PC-3 (cell line): ENCODE data around the gene GPR89A. TPM values are rescaled to one million over a fixed set of nuclear protein-coding genes. Genes with fewer than 3 reads are reported as not detected.
A peak's percentile ranks its signal among the peaks of the same experiment; 100 is the strongest.
"Not testable (repeated sequence)": the region's sequence is repeated elsewhere in the genome, so short reads cannot be mapped to it uniquely, and the experiment has no call there.

Experiments used
- ATAC-seq: fragments of 200-7000 bp; cut with Tn5 transposase; 2 replicates; pipeline ENCODE4 v1.9.1; 2020; ENCODE audit warnings: mild to moderate bottlenecking, moderate library complexity
- BruUV-seq: library from RNA; stranded (reverse); fragments of 400-500 nt; replicated peaks from 2 replicates; lab custom pipeline; 2021; lab: Mats Ljungman, UMichigan
- CTCF ChIA-PET: fragments of 300-600 bp; sonication (Branson Sonifier 250); formaldehyde crosslinking; loops from one replicate; lab custom pipeline; 2022; ENCODE audit warnings: antibody characterized with exemption; lab: Charles Lee
- POLR2A ChIA-PET: fragments of 300-600 bp; sonication (Branson Sonifier 250); formaldehyde crosslinking; loops from one replicate; lab custom pipeline; 2022; ENCODE audit warnings: antibody characterized with exemption; ENCODE audit not compliant: unreplicated experiment; lab: Charles Lee
- DNase-seq: peaks from one replicate; pipeline ENCODE4 v3.0.0-alpha.2; 2015
- H2AFZ ChIP-seq: fragments of 300-600 bp; sonication (generic); 2 replicates; pipeline ENCODE4 v1.6.0; 2016; ENCODE audit warnings: antibody characterized with exemption, low read length
- H3F3A ChIP-seq: fragments of 300-600 bp; sonication (generic); one replicate; pipeline ENCODE4 v1.6.0; 2017; ENCODE audit warnings: antibody characterized with exemption, low read length, control low read depth, mild to moderate bottlenecking; ENCODE audit not compliant: unreplicated experiment
- H3K27ac ChIP-seq: fragments of 300-600 bp; sonication (generic); 2 replicates; pipeline ENCODE4 v1.5.1; 2016; ENCODE audit warnings: mild to moderate bottlenecking, low read length
- H3K27me3 ChIP-seq: fragments of 300-600 bp; sonication (generic); 2 replicates; pipeline ENCODE4 v1.6.1; 2016; ENCODE audit warnings: low read length, mixed read lengths
- H3K36me3 ChIP-seq: fragments of 300-600 bp; sonication (generic); 2 replicates; pipeline ENCODE4 v1.6.1; 2016; ENCODE audit warnings: low read depth, mixed run types, low read length, mixed read lengths
- H3K4me1 ChIP-seq: fragments of 300-600 bp; sonication (generic); 2 replicates; pipeline ENCODE4 v1.5.1; 2016; ENCODE audit warnings: low read length; ENCODE audit not compliant: insufficient read depth
- H3K4me2 ChIP-seq: fragments of 300-600 bp; sonication (generic); 2 replicates; pipeline ENCODE4 v1.6.0; 2016; ENCODE audit warnings: low read length
- H3K4me3 ChIP-seq: fragments of 300-600 bp; sonication (generic); 2 replicates; pipeline ENCODE4 v1.5.1; 2016; ENCODE audit warnings: mild to moderate bottlenecking, low read length, mixed read lengths
- H3K79me2 ChIP-seq: fragments of 300-600 bp; sonication (generic); 2 replicates; pipeline ENCODE4 v1.6.1; 2017; ENCODE audit warnings: low read length, mixed read lengths
- H3K9ac ChIP-seq: fragments of 300-600 bp; sonication (generic); 2 replicates; pipeline ENCODE4 v1.6.0; 2016; ENCODE audit warnings: mild to moderate bottlenecking, low read length
- H3K9me2 ChIP-seq: fragments of 300-600 bp; sonication (generic); replicated peaks from 2 replicates; pipeline ENCODE4 v1.6.1; 2016; ENCODE audit warnings: mixed run types, low read length, mixed read lengths
- H3K9me3 ChIP-seq: fragments of 300-600 bp; sonication (generic); 2 replicates; pipeline ENCODE4 v1.6.1; 2016; ENCODE audit warnings: low read length, mixed read lengths
- H4K20me1 ChIP-seq: fragments of 300-600 bp; sonication (generic); 2 replicates; pipeline ENCODE4 v1.6.1; 2016; ENCODE audit warnings: low read length, mixed read lengths
- CTCF ChIP-seq: fragments of 300-600 bp; sonication (generic); conservative IDR thresholded peaks from 2 replicates; pipeline ENCODE4 v1.5.1; 2017; ENCODE audit warnings: antibody characterized with exemption, low read depth, mild to moderate bottlenecking, low read length
- EZH2 ChIP-seq: fragments of 300-600 bp; sonication (generic); IDR thresholded peaks from one replicate; pipeline ENCODE4 v1.6.1; 2017; ENCODE audit warnings: antibody characterized with exemption, mild to moderate bottlenecking, low read length; ENCODE audit not compliant: unreplicated experiment
- EZH2phosphoT487 ChIP-seq: fragments of 300-600 bp; sonication (generic); IDR thresholded peaks from 2 replicates; pipeline ENCODE4 v1.6.1; 2018; ENCODE audit warnings: mild to moderate bottlenecking, antibody characterized with exemption, low read length, borderline replicate concordance
- intact Hi-C: fragments of 100-400 bp; cut with micrococcal nuclease; formaldehyde crosslinking; loops from 2 replicates; pipeline ENCODE4 v1.9.0; 2023
- total RNA-seq: library from RNA; depleted of rRNA; stranded (reverse); fragments of >200 nt; gene quantifications from 2 replicates; pipeline ENCODE4 v1.2.3, GENCODE V29; 2014

GPR89A gene
- total RNA-seq, 1 experiment from 2014 or later, result 47.9 TPM

DNA sequence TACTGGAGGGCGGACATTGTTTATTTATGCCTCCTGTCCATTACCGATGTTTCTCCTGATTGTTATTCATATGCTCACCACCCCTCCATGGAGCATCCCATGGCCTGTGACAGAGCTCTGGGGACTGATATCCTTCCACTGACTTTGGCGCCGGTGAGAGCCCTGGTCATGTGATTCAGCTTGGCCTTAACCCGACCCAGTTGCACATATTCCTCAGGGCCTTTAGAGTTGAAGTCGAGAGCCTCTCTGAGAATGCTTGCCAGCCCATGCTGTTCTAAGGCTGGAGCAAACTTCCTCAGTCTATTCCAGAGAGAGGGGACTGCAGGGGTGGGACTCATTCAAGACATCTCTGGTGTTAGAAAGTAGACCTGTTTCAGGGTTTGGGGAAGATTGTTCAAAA, 11.6 kb upstream of the GPR89A start:
- H3K4me3 ChIP-seq, BruUV-seq, ATAC-seq, H4K20me1 ChIP-seq, H3K4me1 ChIP-seq, intact Hi-C loops, H3K9me2 ChIP-seq, H3K79me2 ChIP-seq, H3K4me2 ChIP-seq, H2AFZ ChIP-seq, POLR2A ChIA-PET, CTCF ChIA-PET, DNase-seq, H3F3A ChIP-seq, H3K9me3 ChIP-seq, H3K27ac ChIP-seq, H3K9ac ChIP-seq, H3K36me3 ChIP-seq, H3K27me3 ChIP-seq: not testable (repeated sequence)

DNA sequence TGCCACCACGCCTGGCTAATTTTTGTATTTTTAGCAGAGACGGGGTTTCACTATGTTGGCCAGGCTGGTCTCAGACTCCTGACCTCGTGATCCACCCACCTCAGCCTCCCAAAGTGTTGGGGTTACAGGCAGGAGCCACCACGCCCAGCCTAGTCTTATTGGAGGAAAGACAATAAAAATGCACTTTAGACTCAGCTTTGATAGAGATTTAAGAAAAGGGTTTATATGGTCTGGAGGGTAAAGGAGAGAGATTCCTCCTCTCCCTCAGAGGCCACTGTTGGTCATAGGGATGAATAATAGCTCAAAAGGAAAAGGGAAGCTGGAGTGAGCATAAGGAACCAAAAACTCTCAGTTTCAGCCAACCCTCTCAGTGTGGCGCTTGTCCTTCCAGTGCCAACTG, 8.4 kb upstream of the GPR89A start:
- H3K27me3 ChIP-seq, CTCF ChIA-PET, intact Hi-C loops, H3K4me3 ChIP-seq, H3K9ac ChIP-seq, H4K20me1 ChIP-seq, POLR2A ChIA-PET, BruUV-seq, H3K4me1 ChIP-seq, H3F3A ChIP-seq, ATAC-seq, H3K27ac ChIP-seq, H3K79me2 ChIP-seq, H3K9me2 ChIP-seq, H2AFZ ChIP-seq, H3K36me3 ChIP-seq, H3K9me3 ChIP-seq, DNase-seq, H3K4me2 ChIP-seq: not testable (repeated sequence)

DNA sequence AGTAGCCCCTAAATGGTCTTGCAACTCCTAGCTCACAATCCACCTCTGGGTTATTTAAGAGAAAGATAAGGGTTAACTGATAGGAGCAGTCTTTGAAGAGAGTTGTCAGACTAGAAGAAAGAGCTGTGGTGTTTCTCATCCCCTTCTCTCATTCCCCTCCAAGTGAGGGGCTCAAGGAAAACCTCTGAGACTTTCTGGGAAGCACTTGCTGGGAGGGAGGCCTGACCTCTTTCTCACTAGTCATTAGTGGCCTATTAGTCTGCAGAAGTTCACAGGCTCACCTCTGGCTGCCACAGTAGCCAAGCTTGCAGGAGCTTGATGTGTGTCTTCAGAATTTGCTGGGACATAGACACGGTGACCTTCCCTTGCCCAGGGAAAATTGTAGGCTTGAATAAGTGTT, 6.2 kb upstream of the GPR89A start:
- Histone ChIP-seq H3K36me3 (no peaks in the 10 kb centered on the region), H3K27ac (no peak overlapping the region), H3K9ac (no peak overlapping the region), H3K9me3 (no peaks in the 10 kb centered on the region), H3F3A (no peaks in the 10 kb centered on the region), H3K27me3 (no peaks in the 10 kb centered on the region), H3K4me3 (no peak overlapping the region), H3K9me2 (no peaks in the 10 kb centered on the region), H2AFZ (no peak overlapping the region), H4K20me1 (no peaks in the 10 kb centered on the region), H3K4me1 (no peaks in the 10 kb centered on the region), H3K4me2 (no peak overlapping the region), H3K79me2 (no peaks in the 10 kb centered on the region)
- TF ChIP-seq EZH2phosphoT487, result no peak
- TF ChIP-seq CTCF, result no peak
- TF ChIP-seq EZH2, result no peak
- DNase-seq (no peak), ATAC-seq (no peak)
- intact Hi-C loops, result no loop called here
- ChIA-PET POLR2A (interaction anchor here (0.7 kb wide), 1 partner anchor 108 kb away, joined by 4 read pairs; no protein-coding TSS in a partner anchor), CTCF (no interaction called here)
- BruUV-seq, result no TSS peak

DNA sequence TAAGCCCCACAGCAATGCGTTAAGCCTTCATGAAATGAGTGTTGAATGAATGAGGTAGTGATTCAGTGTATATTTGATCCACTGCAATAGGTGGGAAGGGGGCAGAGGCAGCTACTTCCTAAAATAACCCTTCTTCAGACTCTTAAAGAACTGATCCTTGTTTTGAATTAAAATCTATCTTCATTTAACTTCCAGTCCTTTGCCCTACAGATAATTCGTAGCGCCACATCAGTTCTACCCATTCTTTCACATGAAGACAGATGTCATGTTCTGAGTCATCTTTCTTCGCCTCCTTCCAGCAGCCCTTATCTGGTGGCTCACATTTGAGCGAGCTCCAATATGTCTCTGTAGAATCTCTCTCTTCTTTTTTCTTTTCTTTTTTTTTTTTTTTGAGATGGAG, 948 bp upstream of the GPR89A start:
- BruUV-seq, CTCF ChIA-PET, H4K20me1 ChIP-seq, H3K27ac ChIP-seq, H3K9me3 ChIP-seq, H3K4me2 ChIP-seq, DNase-seq, intact Hi-C loops, H2AFZ ChIP-seq, H3K9ac ChIP-seq, H3K27me3 ChIP-seq, H3F3A ChIP-seq, H3K36me3 ChIP-seq, ATAC-seq, H3K4me1 ChIP-seq, H3K9me2 ChIP-seq, H3K4me3 ChIP-seq, POLR2A ChIA-PET: not testable (repeated sequence)
- peaks cover 33% of the 10 kb centered on the region for H3K79me2 ChIP-seq

DNA sequence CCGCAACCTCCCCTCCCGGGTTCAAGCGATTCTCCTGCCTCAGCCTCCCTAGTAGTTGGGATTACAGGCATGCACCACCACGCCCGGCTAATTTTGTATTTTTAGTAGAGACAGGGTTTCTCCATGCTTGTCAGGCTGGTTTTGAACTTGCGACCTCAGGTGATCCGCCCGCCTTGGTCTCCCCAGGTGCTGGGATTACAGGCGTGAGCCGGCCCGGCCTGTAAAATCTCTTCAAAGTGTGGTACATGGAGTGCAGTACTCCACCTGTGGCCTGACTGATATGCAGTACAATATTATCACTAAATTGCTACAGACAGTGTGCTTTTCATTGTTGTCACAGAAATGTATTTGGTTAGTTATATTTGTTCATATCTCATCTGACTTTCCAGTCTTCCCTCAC, 499 bp upstream of the GPR89A start:
- POLR2A ChIA-PET, H3K27ac ChIP-seq: not testable (repeated sequence)

DNA sequence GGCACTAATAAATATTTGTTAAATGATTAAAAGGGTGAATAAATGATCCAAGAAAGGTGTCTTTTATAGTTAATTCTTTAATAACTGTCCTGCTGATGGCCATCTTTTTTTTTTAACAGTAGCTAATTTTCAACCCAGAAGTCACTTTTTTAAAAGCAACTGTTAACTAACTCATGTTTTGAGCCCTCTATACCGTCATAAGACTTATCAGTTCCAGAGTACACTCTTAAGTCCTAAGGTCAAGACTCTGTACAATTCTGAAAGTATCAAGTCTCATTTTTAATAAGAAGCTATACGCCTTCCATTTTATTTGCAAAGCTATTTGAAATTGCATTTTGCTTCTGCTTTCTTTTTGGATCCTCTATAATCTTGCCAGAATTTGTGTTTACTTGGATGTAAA, 3.0 kb downstream of the GPR89A start:
- H3F3A ChIP-seq, DNase-seq, H3K4me3 ChIP-seq, H3K4me2 ChIP-seq, intact Hi-C loops, CTCF ChIA-PET, H3K27ac ChIP-seq, BruUV-seq, H3K9ac ChIP-seq, H3K9me2 ChIP-seq, H3K27me3 ChIP-seq, H3K9me3 ChIP-seq, H2AFZ ChIP-seq, POLR2A ChIA-PET, H3K36me3 ChIP-seq, H3K4me1 ChIP-seq, H4K20me1 ChIP-seq, ATAC-seq: not testable (repeated sequence)
- H3K79me2 ChIP-seq, result peaks cover 40% of the 10 kb centered on the region

More for the DNA sequence above, 499 bp upstream of the GPR89A start:
- H3K27me3 ChIP-seq, intact Hi-C loops, ATAC-seq, DNase-seq, H3K4me2 ChIP-seq, CTCF ChIA-PET, H3K9me2 ChIP-seq, H3K4me1 ChIP-seq, H3K9ac ChIP-seq, H3K4me3 ChIP-seq, H3F3A ChIP-seq, H3K36me3 ChIP-seq, H3K9me3 ChIP-seq, H2AFZ ChIP-seq, H4K20me1 ChIP-seq: not testable (repeated sequence)
- BruUV-seq, result TSS peak; percentile 85
- peaks cover 37% of the 10 kb centered on the region for H3K79me2 ChIP-seq
